Endometrial microvascular endothelial cells (primary cell): ENCODE measurements around the gene C5orf24. TPM values are rescaled to one million over a fixed set of nuclear protein-coding genes. Genes with fewer than 3 reads are reported as not detected.
"Not testable (repeated sequence)": the region's sequence is repeated elsewhere in the genome, so short reads cannot be mapped to it uniquely, and the experiment has no call there.

ENCODE experiments used
- in situ Hi-C: cut with HindIII; loops from 2 replicates; pipeline ENCODE4 v1.10.0; 2017; ENCODE audit warnings: low sequenced_read_pairs, low pct_unique_long_range_greater_than_20kb; ENCODE audit errors: inconsistent ontology term
- total RNA-seq: library from RNA; depleted of rRNA; stranded (reverse); fragments of >200 nt; gene quantifications from one replicate; pipeline ENCODE4 v1.2.3, GENCODE V29; 2015; ENCODE audit errors: inconsistent ontology term

C5orf24 gene
- total RNA-seq, 1 donor from 2014 or later, result 45.3 TPM

GRCh38 chr5:134849434-134849933 lies 3.7 kb downstream of the C5orf24 start:
- in situ Hi-C loops, result not testable (repeated sequence)

GRCh38 chr5:134851307-134851923 lies 5.6 kb downstream of the C5orf24 start:
- in situ Hi-C loops, result loop anchor here (25.0 kb wide), 1 partner anchor 89 kb away; the partner anchor contains the start of gene DDX46

- in situ Hi-C loops, result loop anchor here (25.0 kb wide), 1 partner anchor 94 kb away; the partner anchor contains the start of gene DDX46
These were observed 10.7 kb downstream of the C5orf24 start for GRCh38 chr5:134856465-134856864.

- in situ Hi-C loops, result loop anchor here (25.0 kb wide), 1 partner anchor 95 kb away; the partner anchor contains the start of gene DDX46
These were observed 11.6 kb downstream of the C5orf24 start for GRCh38 chr5:134857401-134857800.

- in situ Hi-C loops, result loop anchor here (25.0 kb wide), 1 partner anchor 102 kb away; the partner anchor contains the start of gene DDX46
These were observed 18.9 kb downstream of the C5orf24 start for GRCh38 chr5:134864707-134865106.

- in situ Hi-C loops, result loop anchor here (25.0 kb wide), 1 partner anchor 111 kb away; the partner anchor contains the start of gene DDX46
These were observed 27.7 kb downstream of the C5orf24 start for GRCh38 chr5:134873494-134873893.

GRCh38 chr5:134873987-134874830 lies 28.4 kb downstream of the C5orf24 start, which contains the start of gene TXNDC15:
TSS of gene TXNDC15 (plus strand) at chr5:134874371. CDS start at chr5:134874428, 57 bp downstream.
- in situ Hi-C loops, result loop anchor here (25.0 kb wide), 1 partner anchor 112 kb away; the partner anchor contains the start of gene DDX46

GRCh38 chr5:134874831-134875655 lies 29.3 kb downstream of the C5orf24 start:
- in situ Hi-C loops, result loop anchor here (25.0 kb wide), 1 partner anchor 113 kb away; the partner anchor contains the start of gene DDX46

GRCh38 chr5:134877159-134877558 lies 31.4 kb downstream of the C5orf24 start:
- in situ Hi-C loops, result no loop called here

GRCh38 chr5:134878403-134878802 lies 32.6 kb downstream of the C5orf24 start:
- in situ Hi-C loops, result no loop called here

GRCh38 chr5:134879456-134879855 lies 33.7 kb downstream of the C5orf24 start:
- in situ Hi-C loops, result no loop called here

- in situ Hi-C loops, result not testable (repeated sequence)
These were observed 35.2 kb downstream of the C5orf24 start for GRCh38 chr5:134880937-134881336.

- in situ Hi-C loops, result not testable (repeated sequence)
These were observed 35.9 kb downstream of the C5orf24 start for GRCh38 chr5:134881711-134882110.

- in situ Hi-C loops, result no loop called here
These were observed 41.9 kb downstream of the C5orf24 start for GRCh38 chr5:134887593-134888159.

- in situ Hi-C loops, result no loop called here
These were observed 43.6 kb downstream of the C5orf24 start for GRCh38 chr5:134889335-134889734.

- in situ Hi-C loops, result no loop called here
These were observed 45.7 kb downstream of the C5orf24 start for GRCh38 chr5:134891473-134891872.

- in situ Hi-C loops, result no loop called here
These were observed 46.5 kb downstream of the C5orf24 start for GRCh38 chr5:134892282-134892681.

- in situ Hi-C loops, result no loop called here
These were observed 47.2 kb downstream of the C5orf24 start for GRCh38 chr5:134892926-134893325.
